HCT116 (cell line): ENCODE data around the gene TBC1D1. TPM values are rescaled to one million over a fixed set of nuclear protein-coding genes. Genes with fewer than 3 reads are reported as not detected.

Source experiments
- ATAC-seq: fragments of 200-7000 bp; cut with Tn5 transposase; 2 replicates; pipeline ENCODE4 v1.9.1; 2020; ENCODE audit warnings: mild to moderate bottlenecking, moderate library complexity
- BruUV-seq: library from RNA; stranded (reverse); fragments of 400-500 nt; replicated peaks from 2 replicates; lab custom pipeline; 2021; lab: Mats Ljungman, UMichigan
- CTCF ChIA-PET: fragments of 300-600 bp; sonication (Branson Sonifier 250); formaldehyde crosslinking; loops from one replicate; lab custom pipeline; 2021; ENCODE audit warnings: antibody characterized with exemption; lab: Charles Lee
- POLR2A ChIA-PET: fragments of 300-600, 350-600 bp; sonication (Branson Sonifier 250); formaldehyde crosslinking; loops from one replicate; lab custom pipeline; 2021; ENCODE audit warnings: antibody characterized with exemption; lab: Charles Lee
- RAD21 ChIA-PET, 2 experiments: fragments of 300-600 bp; sonication (Branson Sonifier 250); formaldehyde crosslinking; loops; one replicate each; lab custom pipeline; 2023; ENCODE audit warnings: low total read pairs in 2 of 2; ENCODE audit not compliant: uncharacterized antibody in 2 of 2, unreplicated experiment in 2 of 2, low non-redundant PET in 1 of 2; lab: Charles Lee
- DNase-seq: peaks from one replicate; pipeline ENCODE4 v3.0.0-alpha.2; 2010; ENCODE audit warnings: low read depth, low spot score
- H2AFZ ChIP-seq: fragments of 200-600 bp; shearing (Covaris generic), sonication (generic); 2 replicates; pipeline ENCODE4 v1.6.1; 2017; ENCODE audit warnings: low read depth, mixed run types, mixed read lengths, antibody characterized with exemption, low read length; ENCODE audit not compliant: poor library complexity, severe bottlenecking
- H3K27ac ChIP-seq: 2 replicates; pipeline ENCODE4 v1.5.1; 2012; ENCODE audit warnings: low read depth, low read length
- H3K27me3 ChIP-seq: fragments of 200-600 bp; sonication (generic); 2 replicates; pipeline ENCODE4 v1.6.1; 2016; ENCODE audit warnings: mixed run types, low read length, mixed read lengths; ENCODE audit not compliant: insufficient read depth
- H3K36me3 ChIP-seq, 2 experiments: fragments of 200-500 bp in 1 of 2; fragments of 200-600 bp in 1 of 2; sonication (Bioruptor generic) in 1 of 2; sonication (generic) in 1 of 2; 2 replicates each; pipeline versions ENCODE4 v1.5.1 to v1.6.1; 2014 to 2016; ENCODE audit warnings: low read length in 2 of 2, inconsistent platforms in 1 of 2, mixed read lengths in 1 of 2, mixed run types in 1 of 2; ENCODE audit not compliant: insufficient read depth in 2 of 2, control insufficient read depth in 1 of 2
- H3K4me1 ChIP-seq, 2 experiments: fragments of 200-600 bp in 1 of 2; sonication (generic) in 1 of 2; 2 replicates each; pipeline versions ENCODE4 v1.5.1 to v1.6.1; 2012 to 2017; ENCODE audit warnings: low read length in 2 of 2, inconsistent platforms in 1 of 2, mild to moderate bottlenecking in 1 of 2, mixed read lengths in 1 of 2, mixed run types in 1 of 2, moderate library complexity in 1 of 2; ENCODE audit not compliant: insufficient read depth in 2 of 2, control insufficient read depth in 1 of 2
- H3K4me2 ChIP-seq: fragments of 200-600 bp; sonication (generic); 2 replicates; pipeline ENCODE4 v1.6.1; 2017; ENCODE audit warnings: mixed run types, low read length, mixed read lengths
- H3K4me3 ChIP-seq, 2 experiments: fragments of 200-600 bp in 1 of 2; sonication (generic) in 1 of 2; replicated peaks in 1 of 2; 2 replicates each; pipeline ENCODE4 v1.5.1; 2011 to 2016; ENCODE audit warnings: low read length in 2 of 2, control low read depth in 1 of 2, low read depth in 1 of 2, mild to moderate bottlenecking in 1 of 2, mixed read lengths in 1 of 2, mixed run types in 1 of 2
- H3K79me2 ChIP-seq: fragments of 200-600 bp; sonication (generic); 2 replicates; pipeline ENCODE4 v1.6.1; 2017; ENCODE audit warnings: mild to moderate bottlenecking, mixed run types, low read length, moderate library complexity, mixed read lengths; ENCODE audit not compliant: insufficient read depth
- H3K9ac ChIP-seq: fragments of 200-600 bp; sonication (generic); 2 replicates; pipeline ENCODE4 v1.6.1; 2016; ENCODE audit warnings: low read length, mixed read lengths
- H3K9me2 ChIP-seq: fragments of 200-600 bp; sonication (generic), shearing (Covaris generic); 2 replicates; pipeline ENCODE4 v1.6.1; 2017; ENCODE audit warnings: mixed run types, mild to moderate bottlenecking, moderate library complexity; ENCODE audit not compliant: insufficient read depth
- H3K9me3 ChIP-seq, 2 experiments: fragments of 200-500 bp in 1 of 2; fragments of 200-600 bp in 1 of 2; sonication (Bioruptor generic) in 1 of 2; sonication (generic) in 1 of 2; 2 replicates each; pipeline ENCODE4 v1.6.1; 2014 to 2017; ENCODE audit warnings: low read length in 2 of 2, mixed read lengths in 2 of 2, inconsistent platforms in 1 of 2, low read depth in 1 of 2, mild to moderate bottlenecking in 1 of 2, mixed run types in 1 of 2, moderate library complexity in 1 of 2; ENCODE audit not compliant: control insufficient read depth in 1 of 2, insufficient read depth in 1 of 2
- H4K20me1 ChIP-seq: fragments of 200-600 bp; sonication (generic), shearing (Covaris generic); 2 replicates; pipeline ENCODE4 v1.6.1; 2017; ENCODE audit warnings: mixed run types, mild to moderate bottlenecking, moderate library complexity; ENCODE audit not compliant: insufficient read depth
- CBX3 ChIP-seq: IDR thresholded peaks from 2 replicates; pipeline ENCODE4 v1.6.1; 2012; ENCODE audit warnings: low read depth
- EGR1 ChIP-seq: IDR thresholded peaks from 2 replicates; pipeline ENCODE4 v1.6.1; 2012; ENCODE audit warnings: low read depth
- ELF1 ChIP-seq: IDR thresholded peaks from 2 replicates; pipeline ENCODE4 v1.6.1; 2012; ENCODE audit warnings: low read depth, borderline replicate concordance
- JUND ChIP-seq: IDR thresholded peaks from 2 replicates; pipeline ENCODE4 v1.6.1; 2012
- POLR2AphosphoS5 ChIP-seq: IDR thresholded peaks from 2 replicates; pipeline ENCODE4 v1.6.1; 2011; ENCODE audit warnings: mild to moderate bottlenecking, low read depth, low read length, moderate library complexity
- SIN3A ChIP-seq: IDR thresholded peaks from 2 replicates; pipeline ENCODE4 v1.6.1; 2012; ENCODE audit warnings: low read depth
- SP1 ChIP-seq: IDR thresholded peaks from 2 replicates; pipeline ENCODE4 v1.6.1; 2012; ENCODE audit warnings: low read depth
- YY1 ChIP-seq: IDR thresholded peaks from 2 replicates; pipeline ENCODE4 v1.6.1; 2011; ENCODE audit warnings: low read length, low read depth, moderate library complexity, mild to moderate bottlenecking; ENCODE audit not compliant: insufficient replicate concordance; ENCODE audit errors: extremely low read depth
- intact Hi-C: fragments of 100-400 bp; cut with micrococcal nuclease; formaldehyde crosslinking; loops from 2 replicates; pipeline ENCODE4 v1.10.0; 2022
- total RNA-seq: library from RNA; stranded (reverse); gene quantifications from one replicate; pipeline ENCODE4 v1.2.1, GENCODE V29; 2021; ENCODE audit not compliant: unreplicated experiment
- TF ChIP-seq, protein P1 (sequence below): IDR thresholded peaks from 2 replicates; pipeline ENCODE4 v1.6.1; 2011; ENCODE audit warnings: mild to moderate bottlenecking, low read length, moderate library complexity; ENCODE audit not compliant: insufficient replicate concordance; ENCODE audit errors: extremely low read depth
- TF ChIP-seq, protein P2 (sequence below): IDR thresholded peaks from 2 replicates; pipeline ENCODE4 v1.6.1; 2012; ENCODE audit warnings: low read depth
- TF ChIP-seq, protein P3 (sequence below), 3 experiments: fragments of 200-600 bp in 1 of 3; sonication (generic) in 1 of 3; IDR thresholded peaks in 2 of 3; conservative IDR thresholded peaks in 1 of 3; 2 replicates each; pipeline ENCODE4 v1.5.1; 2012 to 2017; ENCODE audit warnings: low read depth in 2 of 3, low read length in 2 of 3, antibody characterized with exemption in 1 of 3, borderline replicate concordance in 1 of 3, control low read depth in 1 of 3, mild to moderate bottlenecking in 1 of 3, mixed read lengths in 1 of 3, mixed run types in 1 of 3, moderate library complexity in 1 of 3; ENCODE audit not compliant: insufficient read depth in 1 of 3

TBC1D1 gene
- total RNA-seq, 1 experiment from 2014 or later: 82.7 TPM

DNA sequence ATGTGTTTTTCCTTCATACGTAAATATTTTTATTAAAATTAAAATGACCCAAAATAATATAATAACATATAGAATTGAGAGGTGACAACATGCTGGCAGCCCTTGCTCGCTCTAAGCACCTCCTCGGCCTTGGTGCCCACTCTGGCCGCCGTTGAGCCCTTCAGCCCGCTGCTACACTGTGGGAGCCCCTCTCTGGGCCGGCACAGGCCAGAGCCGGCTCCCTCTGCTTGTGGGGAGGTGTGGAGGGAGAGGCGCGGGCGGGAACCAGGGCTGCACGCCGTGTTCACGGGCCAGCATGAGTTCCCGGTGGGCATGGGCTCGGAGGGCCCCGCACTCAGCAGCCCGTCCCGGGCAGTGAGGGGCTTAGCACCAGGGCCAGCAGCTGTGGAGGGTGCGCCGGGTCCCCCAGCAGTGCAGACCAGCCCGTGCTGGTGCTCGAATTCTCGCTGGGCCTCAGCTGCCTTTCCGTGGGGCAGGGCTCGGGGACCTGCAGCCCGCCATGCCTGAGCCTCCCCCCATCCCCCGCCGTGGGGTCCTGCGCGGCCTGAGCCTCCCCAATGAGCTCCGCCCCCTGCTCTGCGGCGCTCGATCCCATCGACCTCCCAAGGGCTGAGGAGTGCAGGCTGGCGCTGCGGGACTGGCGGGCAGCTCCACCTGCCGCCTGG, 291.6 kb downstream of the TBC1D1 start:
- Histone ChIP-seq H4K20me1 (no peaks in the 10 kb centered on the region), H3K4me2 (no peak overlapping the region), H3K9ac (no peak overlapping the region), H3K9me3 (no peaks in the 10 kb centered on the region), H3K4me1 (peaks cover 15 to 18% of the 10 kb centered on the region in 2 experiments), H3K27ac (no peak overlapping the region), H3K79me2 (no peaks in the 10 kb centered on the region), H2AFZ (no peak overlapping the region), H3K4me3 (no peak overlapping the region), H3K9me2 (no peaks in the 10 kb centered on the region), H3K36me3 (no peaks in the 10 kb centered on the region), H3K27me3 (no peaks in the 10 kb centered on the region)
- ChIA-PET POLR2A (no interaction called here), CTCF (interaction anchor here (0.8 to 4.5 kb wide), 2 partner anchors 493 to 546 kb away, joined by 3 to 93 read pairs; no protein-coding TSS in a partner anchor), RAD21 (no interaction called here)
- DNase-seq: no peak
- BruUV-seq: no TSS peak
- TF ChIP-seq, protein P1, sequence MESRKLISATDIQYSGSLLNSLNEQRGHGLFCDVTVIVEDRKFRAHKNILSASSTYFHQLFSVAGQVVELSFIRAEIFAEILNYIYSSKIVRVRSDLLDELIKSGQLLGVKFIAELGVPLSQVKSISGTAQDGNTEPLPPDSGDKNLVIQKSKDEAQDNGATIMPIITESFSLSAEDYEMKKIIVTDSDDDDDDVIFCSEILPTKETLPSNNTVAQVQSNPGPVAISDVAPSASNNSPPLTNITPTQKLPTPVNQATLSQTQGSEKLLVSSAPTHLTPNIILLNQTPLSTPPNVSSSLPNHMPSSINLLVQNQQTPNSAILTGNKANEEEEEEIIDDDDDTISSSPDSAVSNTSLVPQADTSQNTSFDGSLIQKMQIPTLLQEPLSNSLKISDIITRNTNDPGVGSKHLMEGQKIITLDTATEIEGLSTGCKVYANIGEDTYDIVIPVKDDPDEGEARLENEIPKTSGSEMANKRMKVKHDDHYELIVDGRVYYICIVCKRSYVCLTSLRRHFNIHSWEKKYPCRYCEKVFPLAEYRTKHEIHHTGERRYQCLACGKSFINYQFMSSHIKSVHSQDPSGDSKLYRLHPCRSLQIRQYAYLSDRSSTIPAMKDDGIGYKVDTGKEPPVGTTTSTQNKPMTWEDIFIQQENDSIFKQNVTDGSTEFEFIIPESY: no peak
- TF ChIP-seq YY1 (no peak), CBX3 (no peak), SP1 (no peak), POLR2AphosphoS5 (no peak), SIN3A (no peak), JUND (no peak), EGR1 (no peak), ELF1 (no peak)
- TF ChIP-seq, protein P2, sequence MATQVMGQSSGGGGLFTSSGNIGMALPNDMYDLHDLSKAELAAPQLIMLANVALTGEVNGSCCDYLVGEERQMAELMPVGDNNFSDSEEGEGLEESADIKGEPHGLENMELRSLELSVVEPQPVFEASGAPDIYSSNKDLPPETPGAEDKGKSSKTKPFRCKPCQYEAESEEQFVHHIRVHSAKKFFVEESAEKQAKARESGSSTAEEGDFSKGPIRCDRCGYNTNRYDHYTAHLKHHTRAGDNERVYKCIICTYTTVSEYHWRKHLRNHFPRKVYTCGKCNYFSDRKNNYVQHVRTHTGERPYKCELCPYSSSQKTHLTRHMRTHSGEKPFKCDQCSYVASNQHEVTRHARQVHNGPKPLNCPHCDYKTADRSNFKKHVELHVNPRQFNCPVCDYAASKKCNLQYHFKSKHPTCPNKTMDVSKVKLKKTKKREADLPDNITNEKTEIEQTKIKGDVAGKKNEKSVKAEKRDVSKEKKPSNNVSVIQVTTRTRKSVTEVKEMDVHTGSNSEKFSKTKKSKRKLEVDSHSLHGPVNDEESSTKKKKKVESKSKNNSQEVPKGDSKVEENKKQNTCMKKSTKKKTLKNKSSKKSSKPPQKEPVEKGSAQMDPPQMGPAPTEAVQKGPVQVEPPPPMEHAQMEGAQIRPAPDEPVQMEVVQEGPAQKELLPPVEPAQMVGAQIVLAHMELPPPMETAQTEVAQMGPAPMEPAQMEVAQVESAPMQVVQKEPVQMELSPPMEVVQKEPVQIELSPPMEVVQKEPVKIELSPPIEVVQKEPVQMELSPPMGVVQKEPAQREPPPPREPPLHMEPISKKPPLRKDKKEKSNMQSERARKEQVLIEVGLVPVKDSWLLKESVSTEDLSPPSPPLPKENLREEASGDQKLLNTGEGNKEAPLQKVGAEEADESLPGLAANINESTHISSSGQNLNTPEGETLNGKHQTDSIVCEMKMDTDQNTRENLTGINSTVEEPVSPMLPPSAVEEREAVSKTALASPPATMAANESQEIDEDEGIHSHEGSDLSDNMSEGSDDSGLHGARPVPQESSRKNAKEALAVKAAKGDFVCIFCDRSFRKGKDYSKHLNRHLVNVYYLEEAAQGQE: no peak
- TF ChIP-seq, protein P3, sequence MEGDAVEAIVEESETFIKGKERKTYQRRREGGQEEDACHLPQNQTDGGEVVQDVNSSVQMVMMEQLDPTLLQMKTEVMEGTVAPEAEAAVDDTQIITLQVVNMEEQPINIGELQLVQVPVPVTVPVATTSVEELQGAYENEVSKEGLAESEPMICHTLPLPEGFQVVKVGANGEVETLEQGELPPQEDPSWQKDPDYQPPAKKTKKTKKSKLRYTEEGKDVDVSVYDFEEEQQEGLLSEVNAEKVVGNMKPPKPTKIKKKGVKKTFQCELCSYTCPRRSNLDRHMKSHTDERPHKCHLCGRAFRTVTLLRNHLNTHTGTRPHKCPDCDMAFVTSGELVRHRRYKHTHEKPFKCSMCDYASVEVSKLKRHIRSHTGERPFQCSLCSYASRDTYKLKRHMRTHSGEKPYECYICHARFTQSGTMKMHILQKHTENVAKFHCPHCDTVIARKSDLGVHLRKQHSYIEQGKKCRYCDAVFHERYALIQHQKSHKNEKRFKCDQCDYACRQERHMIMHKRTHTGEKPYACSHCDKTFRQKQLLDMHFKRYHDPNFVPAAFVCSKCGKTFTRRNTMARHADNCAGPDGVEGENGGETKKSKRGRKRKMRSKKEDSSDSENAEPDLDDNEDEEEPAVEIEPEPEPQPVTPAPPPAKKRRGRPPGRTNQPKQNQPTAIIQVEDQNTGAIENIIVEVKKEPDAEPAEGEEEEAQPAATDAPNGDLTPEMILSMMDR (IDR thresholded peaks at IDR 0.05 in 2 of 3, conservative IDR thresholded peaks at IDR 0.05 in 1 of 3; ENCODE audit: borderline replicate concordance in 1 of 3, insufficient read depth in 1 of 3, low read depth in 2 of 3, low read length in 2 of 3): no peak
- intact Hi-C loops: loop anchor here (5.0 kb wide), 1 partner anchor 675 kb away; the partner anchor contains the start of gene TLR6
- no peak for ATAC-seq
